Muscle layer of colon (tissue), 2 donors: ENCODE data around the gene CFAP97D1.

Experiments
- H3K27ac ChIP-seq: one replicate; pipeline ENCODE4 v1.7.0; 2013; ENCODE audit warnings: low read depth, mild to moderate bottlenecking, low read length, moderate library complexity
- H3K27me3 ChIP-seq, 2 donors: one replicate each; pipeline ENCODE4 v1.7.0; 2013; ENCODE audit warnings: low read length in 2 of 2, mild to moderate bottlenecking in 2 of 2; ENCODE audit not compliant: insufficient read depth in 2 of 2, control insufficient read depth in 1 of 2
- H3K36me3 ChIP-seq: one replicate; pipeline ENCODE4 v1.7.0; 2013; ENCODE audit warnings: mild to moderate bottlenecking, low read length; ENCODE audit not compliant: insufficient read depth
- H3K4me1 ChIP-seq: one replicate; pipeline ENCODE4 v1.7.0; 2013; ENCODE audit warnings: mild to moderate bottlenecking, low read length; ENCODE audit not compliant: insufficient read depth
- H3K4me3 ChIP-seq, 2 donors: one replicate each; pipeline ENCODE4 v1.7.0; 2013; ENCODE audit warnings: low read length in 2 of 2, low read depth in 1 of 2, mild to moderate bottlenecking in 1 of 2, moderate library complexity in 1 of 2
- H3K9ac ChIP-seq: one replicate; pipeline ENCODE4 v1.7.0; 2013; ENCODE audit warnings: low read length
- H3K9me3 ChIP-seq: one replicate; pipeline ENCODE4 v1.7.0; 2013; ENCODE audit warnings: mild to moderate bottlenecking, low read length
- donor health status: abdominal sarcoma.
- donor health status: Adenocarcinoma of cecum.

Gene CFAP97D1

DNA sequence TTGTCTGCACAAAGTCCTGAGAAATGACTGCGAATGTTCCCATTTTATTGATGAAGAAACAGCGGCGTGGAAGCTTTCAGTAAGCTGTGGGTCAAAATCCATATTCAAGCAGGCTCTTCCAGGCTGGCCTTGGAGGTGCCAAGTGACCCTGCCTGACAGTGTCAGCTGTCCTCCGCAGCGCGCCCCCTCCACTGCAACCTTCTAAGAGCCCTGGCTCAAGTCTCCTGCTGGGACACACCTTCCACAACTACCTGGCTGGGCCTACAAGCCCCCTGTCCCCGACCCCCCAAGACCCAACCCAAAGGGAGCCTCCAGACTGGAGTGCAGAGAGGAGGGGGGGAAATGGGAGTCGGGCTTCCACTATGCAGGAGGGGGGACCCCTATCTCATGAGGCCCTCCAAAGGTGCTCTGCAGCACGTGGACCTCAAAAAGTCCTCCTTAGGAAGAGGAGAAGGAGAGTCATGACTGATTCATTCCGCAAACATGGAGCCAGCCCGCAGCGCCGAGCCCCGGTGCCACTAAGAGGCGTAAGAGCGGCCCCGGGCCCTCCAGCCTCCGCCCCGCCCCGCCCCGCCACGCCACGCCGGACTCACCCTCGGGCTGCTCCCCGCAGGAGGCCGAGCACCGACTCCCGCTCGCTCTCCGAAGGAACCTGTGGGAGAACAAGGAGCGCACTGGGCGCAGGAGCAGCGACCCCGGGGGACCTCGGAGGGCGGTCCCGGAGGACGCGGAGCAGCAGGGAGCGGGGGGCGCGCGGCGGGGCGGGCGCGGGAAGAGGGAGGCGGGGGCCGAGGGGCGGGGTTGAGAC is 52.1 kb downstream of the CFAP97D1 start:
- Histone ChIP-seq H3K36me3 (peaks cover 23% of the 10 kb centered on the region), H3K9me3 (no peaks in the 10 kb centered on the region), H3K27me3 (no peaks in the 10 kb centered on the region), H3K9ac (no peak overlapping the region), H3K4me3 (peak overlapping the region; percentile 68 to 72), H3K27ac (no peak overlapping the region), H3K4me1 (peaks cover 13% of the 10 kb centered on the region)

DNA sequence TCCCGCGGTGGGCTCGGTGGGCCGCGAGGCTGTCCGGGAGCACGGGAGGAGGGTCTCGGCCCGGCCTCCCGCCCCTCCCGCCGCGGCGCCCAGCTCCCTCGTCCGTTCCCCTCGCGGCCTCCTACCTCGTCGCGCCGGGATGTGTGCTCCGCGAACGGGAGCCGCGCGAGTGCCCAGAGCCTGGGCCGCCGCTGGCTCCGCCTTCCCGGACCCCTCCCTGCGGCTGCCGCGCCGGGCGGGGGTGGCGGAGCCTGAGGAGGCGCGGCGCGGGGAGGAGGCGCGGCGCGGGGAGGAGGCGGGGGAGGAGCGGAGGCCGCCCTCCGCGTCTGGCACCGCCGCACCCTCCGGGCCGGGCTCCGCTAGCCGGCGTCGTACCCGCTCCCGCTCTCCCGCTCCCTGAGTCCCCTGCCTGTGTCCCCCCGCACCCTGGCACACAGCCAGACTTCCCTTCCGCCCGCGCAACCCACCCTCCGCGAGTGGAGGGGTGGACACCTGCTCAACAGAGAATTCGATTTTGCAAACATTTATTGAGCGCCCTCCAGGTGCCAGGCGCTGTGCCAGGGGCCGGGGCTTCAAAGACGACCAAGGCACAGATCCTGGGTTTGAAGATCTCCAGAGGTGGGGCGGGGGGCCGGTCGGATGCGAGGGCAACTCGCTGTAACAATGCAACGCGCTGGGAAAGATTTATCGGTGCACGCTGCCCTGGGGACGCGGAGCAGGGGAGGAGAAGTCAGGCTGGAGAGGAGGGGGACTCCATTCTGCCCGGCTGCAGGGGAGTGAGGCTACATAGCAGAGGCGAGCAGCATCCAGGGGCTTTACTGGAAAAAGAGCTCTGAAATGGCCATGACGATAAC is 53.0 kb downstream of the CFAP97D1 start, which contains the start of gene MPP3:
MPP3 (minus strand) TSS at position 171 of the 854 bp plus-strand sequence. CDS start 1,240 bp downstream, outside the sequence.
- Histone ChIP-seq H3K9me3 (no peaks in the 10 kb centered on the region), H3K9ac (no peak within 1 kb of the TSS), H3K4me3 (peak within 1 kb of the TSS; percentile 68 to 72), H3K4me1 (peaks cover 13% of the 10 kb centered on the region), H3K27me3 (no peaks in the 10 kb centered on the region), H3K27ac (no peak within 1 kb of the TSS), H3K36me3 (peaks cover 16% of the 10 kb centered on the region)

DNA sequence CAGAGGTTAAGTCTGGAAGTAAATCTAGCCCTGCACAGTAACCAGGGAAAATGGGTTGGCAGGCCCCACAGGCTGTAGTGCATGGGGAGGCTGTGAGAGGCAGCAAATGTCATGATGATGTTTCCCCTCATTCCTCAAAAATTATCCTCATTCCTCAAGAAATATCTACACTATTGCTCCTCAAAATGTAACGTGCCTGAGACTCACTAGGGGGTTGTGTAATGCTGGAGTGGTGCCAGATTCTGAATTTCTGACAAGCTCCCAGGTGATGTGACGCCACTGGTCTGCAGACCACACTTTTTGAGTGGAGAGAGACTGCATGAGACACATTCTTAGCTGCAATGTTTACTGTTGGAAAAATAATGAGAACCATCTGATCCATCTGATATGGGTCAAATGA is 53.9 kb downstream of the CFAP97D1 start:
- Histone ChIP-seq H3K27me3 (no peaks in the 10 kb centered on the region), H3K9ac (no peak overlapping the region), H3K36me3 (peaks cover 13% of the 10 kb centered on the region), H3K9me3 (no peaks in the 10 kb centered on the region), H3K4me1 (peaks cover 13% of the 10 kb centered on the region), H3K4me3 (no peak overlapping the region), H3K27ac (no peak overlapping the region)
